Subcutaneous preadipocyte (primary cell): ENCODE data around the gene NSUN7. TPM values are rescaled to one million over a fixed set of nuclear protein-coding genes. Genes with fewer than 3 reads are reported as not detected.

Experiments used
- small RNA-seq: library from RNA; depleted of rRNA; stranded (forward); fragments of <200 nt; gene quantifications from one replicate; pipeline ENCODE3, GENCODE V24; 2012
- total RNA-seq: library from RNA; depleted of rRNA; stranded (reverse); fragments of >200 nt; gene quantifications from 2 replicates; pipeline ENCODE4 v1.2.3, GENCODE V29; 2012

Gene NSUN7
- under 0.01 TPM in 1 of 2 replicates, not detected in the other for total RNA-seq

GRCh38 chr4:40749717-40750460 lies at the start of gene NSUN7:
Gene NSUN7, plus strand, starts transcription at chr4:40749955. Its CDS starts 739 bp downstream, at chr4:40750694.

Small RNA genes lying within 50 kb of the gene (small RNA-seq; reads per million reads assigned to genes)
- not detected for gene RF00019

Other genes starting within 250 kb of the NSUN7 start
- 0.98 and 2.2 TPM in 2 replicates for gene RBM47, start 120.1 kb upstream of the NSUN7 start, total RNA-seq